ENCODE data around the gene MYO5B.

The MYO5B gene

GRCh38 chr18:50006470-50007046, 188.4 kb downstream of the MYO5B start:
- no peak for DNase-seq

GRCh38 chr18:50004013-50004412, 190.9 kb downstream of the MYO5B start:
- DNase-seq, result no peak

DNA sequence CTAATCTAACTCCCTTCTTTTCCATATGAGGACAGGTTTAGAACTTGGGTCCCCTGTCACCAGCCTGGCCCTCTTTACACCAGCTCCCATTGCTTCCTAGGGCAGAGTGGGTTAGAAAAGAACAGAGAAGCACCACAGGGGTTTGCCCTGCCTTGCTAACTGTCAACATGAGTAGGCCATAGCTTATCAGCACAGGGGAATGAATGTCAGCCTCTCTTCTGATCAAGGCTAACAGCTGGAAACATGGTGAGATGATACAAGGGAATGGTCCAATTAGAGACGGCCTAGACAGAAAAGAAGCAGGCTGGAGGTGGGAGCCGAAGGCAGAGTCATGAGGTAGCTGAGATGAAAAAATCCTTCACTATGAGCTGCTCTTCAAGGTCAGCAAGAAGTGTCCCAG, 192.2 kb downstream of the MYO5B start:
- DNase-seq, result no peak

GRCh38 chr18:50000227-50000626, 194.7 kb downstream of the MYO5B start:
- no peak for DNase-seq

GRCh38 chr18:49999128-49999527, 195.8 kb downstream of the MYO5B start:
- DNase-seq, result no peak

DNA sequence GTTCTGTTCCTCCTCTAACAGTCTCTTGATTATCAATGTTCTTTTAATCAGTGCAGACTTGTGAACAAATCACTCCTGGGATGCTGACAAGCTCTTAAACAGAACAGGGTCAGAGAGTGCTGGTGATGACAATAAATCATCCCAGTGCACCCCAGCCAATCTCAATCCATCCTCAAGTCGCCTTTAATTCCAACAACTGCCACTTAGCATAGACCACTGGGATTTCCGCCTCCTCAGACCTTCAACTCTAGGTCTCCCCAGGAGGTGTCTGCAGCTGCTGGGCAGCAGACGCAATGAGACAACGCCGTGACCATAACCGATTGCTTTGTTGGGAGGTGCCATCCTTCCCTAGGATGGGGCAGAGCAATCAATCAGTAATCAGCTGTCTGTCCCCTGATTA, 197.4 kb downstream of the MYO5B start:
- DNase-seq, result no peak

DNA sequence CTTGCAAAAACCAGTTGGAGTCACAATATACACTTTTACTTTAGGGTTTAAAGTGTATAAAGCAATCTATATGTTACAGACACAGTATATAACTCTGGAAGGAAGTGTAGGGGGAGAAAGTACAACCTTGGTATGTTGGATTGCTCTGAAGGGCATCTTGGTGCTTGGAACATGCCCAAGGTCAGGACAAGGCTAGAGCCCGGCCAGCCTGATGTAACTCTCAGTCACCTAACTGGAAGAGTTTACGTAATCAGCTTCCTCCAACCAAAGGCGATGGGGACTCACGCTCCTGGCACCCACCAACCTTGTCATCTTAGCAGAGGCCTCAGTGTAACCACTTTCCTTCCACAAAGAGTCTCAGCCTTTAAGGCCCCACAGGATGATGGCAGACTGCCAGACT, 200.5 kb downstream of the MYO5B start:
- no peak for DNase-seq

DNA sequence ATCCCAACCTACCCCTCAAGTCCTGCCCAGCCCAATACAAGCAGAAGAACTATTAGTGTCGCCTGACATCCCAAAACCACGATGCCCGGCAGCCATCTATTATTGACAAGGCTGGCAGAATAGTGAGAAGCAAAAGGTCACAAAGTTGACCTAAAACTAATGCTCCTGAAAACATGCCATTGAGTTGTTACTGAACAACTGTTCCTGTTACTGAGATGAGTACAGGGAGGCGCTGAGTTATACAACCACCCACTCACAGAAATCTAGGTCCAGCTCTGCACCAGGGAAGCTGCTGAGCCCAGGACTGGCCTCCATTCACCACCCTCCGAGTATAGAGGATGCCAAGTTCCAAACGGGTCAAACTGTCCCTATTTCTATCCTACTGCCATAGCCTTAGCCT, 201.6 kb downstream of the MYO5B start:
- no peak for DNase-seq

DNA sequence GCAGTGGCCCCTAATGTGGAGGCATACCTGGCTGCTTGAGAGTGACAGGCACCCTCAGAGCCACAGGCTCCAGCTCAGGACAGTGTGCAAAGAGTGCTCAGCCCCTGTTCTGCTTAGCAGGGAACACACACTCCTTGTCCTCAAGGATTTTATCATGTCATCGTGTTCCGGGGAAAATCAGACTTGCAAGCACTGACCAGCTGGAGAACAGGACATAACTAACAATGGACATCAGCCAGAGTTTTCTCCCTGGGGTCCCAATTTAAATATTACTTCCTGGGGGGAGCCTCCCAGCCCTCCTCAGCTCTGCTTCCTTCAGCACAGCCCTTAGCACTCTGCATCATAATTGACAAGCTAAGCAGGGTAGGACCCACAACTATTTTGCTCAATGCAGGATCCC, 206.2 kb downstream of the MYO5B start:
- no peak for DNase-seq

DNA sequence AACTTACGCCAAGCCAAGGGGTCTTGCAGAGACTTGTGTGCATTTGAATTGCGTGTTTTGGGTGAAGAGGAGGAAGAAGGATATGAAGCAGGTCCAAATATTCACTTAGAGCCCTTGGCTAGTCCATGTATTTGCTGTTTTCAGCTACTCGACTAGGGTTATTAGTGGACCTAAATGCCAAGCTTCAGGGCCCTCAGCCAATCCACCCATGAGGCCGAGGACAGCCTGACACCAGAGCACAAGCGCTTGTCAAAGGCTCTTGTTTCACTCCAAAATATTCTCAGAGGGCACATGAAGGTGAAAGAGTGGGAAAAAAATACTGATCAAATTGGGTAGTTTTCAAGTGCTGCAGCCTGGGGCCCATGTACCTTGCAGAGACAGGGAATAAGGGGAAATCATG, 206.8 kb downstream of the MYO5B start:
- no peak for DNase-seq

DNA sequence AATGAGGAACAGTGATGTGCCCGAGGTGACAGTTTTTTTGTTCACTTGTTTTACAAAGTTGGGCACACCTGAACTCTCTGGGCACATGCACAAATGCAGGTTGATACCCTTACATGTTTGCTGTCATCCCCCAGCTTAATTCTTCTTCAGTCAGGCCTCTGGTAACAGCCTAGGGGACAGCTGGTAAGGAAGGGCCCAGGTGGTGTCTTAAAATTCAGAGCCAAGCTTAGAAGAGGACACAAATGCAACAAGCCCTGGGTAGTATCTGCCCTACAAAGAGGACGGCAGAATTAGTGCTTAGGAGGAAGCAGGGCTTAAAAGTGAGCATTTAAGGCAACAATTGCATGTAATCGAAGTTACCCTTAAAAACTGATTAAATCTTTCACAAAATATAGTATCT, 209.7 kb downstream of the MYO5B start:
- DNase-seq, result no peak

DNA sequence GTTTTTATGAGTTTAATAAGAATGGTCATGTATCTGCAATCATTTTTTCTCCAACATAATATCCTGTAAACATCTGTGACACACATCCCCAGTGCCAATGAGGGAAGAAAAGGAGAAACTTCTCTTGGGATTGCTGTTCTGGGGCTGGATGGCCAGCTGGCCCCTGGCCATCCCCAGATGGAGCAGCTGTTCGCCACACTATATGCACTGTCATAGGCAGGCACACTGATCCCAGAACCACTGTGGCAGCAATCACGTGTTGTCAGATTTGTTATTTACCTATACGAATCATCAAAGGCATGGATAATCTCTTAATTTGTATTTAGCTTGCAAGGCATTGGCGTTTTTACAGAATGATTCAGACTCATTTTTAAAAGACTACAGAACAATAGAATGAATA, 214.1 kb downstream of the MYO5B start:
- DNase-seq, result no peak

- no peak for DNase-seq
These were observed 218.0 kb downstream of the MYO5B start for GRCh38 chr18:49976795-49977560.

DNA sequence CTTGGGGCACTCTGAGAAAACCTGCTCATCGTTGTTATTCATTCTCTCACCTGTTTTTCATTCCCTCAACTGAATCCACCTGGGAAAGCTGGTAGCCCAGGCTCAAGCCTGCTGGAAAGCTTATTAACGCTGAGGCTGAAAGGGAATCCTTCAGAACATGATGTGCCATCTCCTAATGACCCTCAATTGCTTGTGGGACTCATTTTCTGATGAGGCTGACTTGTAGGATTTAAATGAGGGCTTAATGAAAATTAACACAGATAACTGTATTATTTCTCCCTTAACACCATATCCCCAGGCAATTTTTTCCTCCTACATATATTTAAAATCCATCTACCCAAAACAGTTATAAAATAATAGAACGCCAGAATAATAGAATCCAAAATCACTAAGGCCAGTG, 218.9 kb downstream of the MYO5B start:
- no peak for DNase-seq

DNA sequence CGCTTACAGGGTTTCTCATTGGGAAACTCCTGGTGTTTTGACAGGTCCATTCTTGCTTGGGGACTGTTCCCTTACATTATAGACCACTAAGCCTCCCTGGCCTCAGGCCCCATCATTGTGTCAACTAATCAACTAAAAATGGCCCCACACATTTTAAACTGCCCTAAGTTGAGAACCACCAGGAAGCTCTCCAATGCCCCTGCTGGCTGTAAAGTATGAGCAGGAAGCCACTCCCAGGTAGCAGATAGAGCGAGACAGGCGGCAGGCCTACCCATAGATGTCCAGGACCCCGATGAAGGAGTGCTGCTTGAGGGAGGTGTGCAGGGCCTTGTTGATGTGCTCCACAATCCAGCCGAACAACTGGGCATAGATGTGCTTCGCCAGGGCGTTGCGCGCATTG, 220.9 kb downstream of the MYO5B start:
- DNase-seq, result no peak

- no peak for DNase-seq
These were observed 221.4 kb downstream of the MYO5B start for GRCh38 chr18:49973592-49973991.

DNA sequence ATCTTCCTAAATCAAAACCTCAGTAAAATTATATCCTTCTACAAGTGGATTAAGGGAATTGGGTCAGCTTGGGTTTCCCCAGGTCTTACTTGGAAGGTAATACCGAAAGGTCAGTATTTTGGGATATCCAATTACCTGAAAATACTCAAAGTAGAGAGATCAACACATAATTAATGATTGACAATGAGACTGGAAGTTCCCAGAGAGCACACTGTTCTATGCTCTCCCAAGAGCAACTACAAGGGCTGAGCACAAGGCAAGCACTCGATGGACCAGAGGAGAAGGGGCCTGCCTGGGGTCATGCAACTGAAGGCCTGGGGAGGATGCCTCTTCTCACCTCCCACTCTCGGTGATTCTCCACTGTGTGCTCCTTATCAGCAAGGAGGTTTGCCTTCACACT, 222.4 kb downstream of the MYO5B start:
- no peak for DNase-seq

DNA sequence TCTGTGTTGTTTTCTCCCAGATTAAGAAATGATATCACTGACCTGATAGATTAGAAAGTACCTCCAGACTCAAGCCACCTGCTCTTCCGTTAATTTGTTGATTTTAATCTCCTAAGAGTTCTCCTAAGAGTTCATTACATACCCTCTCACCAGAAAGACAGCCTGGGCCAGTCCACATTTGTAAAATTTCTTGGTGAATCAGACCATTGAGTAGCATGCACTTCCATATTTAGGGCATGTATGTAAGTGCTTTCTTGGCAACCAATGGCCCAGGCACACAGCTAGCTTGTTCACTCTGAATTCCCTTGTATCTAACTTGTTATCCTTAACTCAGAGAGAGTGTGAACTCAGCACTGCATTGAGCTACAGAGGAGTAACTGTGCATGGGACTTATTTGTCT, 223.5 kb downstream of the MYO5B start:
- no peak for DNase-seq

GRCh38 chr18:49970319-49970718, 224.6 kb downstream of the MYO5B start:
- DNase-seq, result no peak

DNA sequence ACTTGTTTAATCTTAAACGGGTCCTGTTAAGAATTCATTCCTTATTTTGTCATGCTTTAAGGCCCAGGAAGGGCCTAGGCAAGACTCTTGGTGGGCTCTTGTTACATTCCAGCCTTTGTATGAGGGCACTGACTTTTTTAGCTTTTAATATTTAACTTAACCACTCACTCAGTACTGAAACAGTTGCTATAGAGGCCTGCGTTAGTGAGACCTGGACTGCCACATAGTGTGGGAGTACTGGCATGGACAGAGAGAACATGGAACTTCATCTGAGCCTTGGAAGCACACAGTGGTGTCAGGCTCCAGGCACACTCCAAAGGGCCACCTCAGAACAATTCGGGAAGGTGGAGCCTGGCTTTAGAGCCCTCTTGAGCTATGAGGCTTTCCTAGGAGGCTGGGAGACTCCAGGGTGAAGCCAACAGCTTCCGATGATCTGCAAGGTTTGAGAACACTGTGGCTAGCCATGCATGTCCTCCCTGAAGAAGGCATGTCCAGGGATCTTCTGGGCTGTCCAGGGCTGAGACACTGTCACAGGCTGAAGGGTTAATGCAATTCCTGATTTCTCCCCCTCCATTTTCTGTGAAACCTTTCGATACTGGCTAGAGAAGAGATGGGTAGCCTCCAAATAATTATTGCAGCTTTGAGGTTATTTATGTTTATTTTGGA, 226.2 kb downstream of the MYO5B start:
- DNase-seq, result no peak

DNA sequence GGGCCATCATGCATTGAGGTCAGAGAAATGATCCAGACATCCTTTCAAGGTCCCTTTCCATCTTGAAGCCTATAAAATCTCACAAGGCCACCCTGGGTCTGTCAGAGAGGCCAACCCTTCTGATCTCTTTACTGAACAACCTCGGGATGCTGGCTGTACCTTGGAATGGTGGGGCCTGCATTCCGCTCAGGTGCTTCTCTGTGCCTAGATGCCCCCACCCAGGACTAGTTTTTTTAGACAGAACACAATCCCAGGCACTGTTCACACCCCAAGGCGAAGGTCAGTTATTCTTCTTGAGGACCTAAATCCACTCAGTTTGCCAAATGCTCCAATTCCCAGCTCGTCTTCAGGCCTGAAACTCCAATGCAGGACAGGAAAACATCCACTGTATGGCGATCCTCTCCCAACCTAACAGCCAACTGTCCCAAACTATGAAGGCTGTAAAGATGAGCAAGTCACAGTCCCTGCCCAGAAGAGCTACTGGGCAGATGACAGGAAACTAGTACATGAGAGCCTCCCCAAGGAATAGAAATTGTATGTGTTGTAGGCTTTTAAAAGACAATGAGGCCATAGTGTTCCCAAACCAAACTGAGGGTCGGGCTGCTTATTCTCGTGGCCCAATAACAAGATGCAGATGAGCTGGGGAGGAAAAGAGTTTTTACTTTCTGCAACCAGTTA, 227.2 kb downstream of the MYO5B start:
- DNase-seq, result no peak

DNA sequence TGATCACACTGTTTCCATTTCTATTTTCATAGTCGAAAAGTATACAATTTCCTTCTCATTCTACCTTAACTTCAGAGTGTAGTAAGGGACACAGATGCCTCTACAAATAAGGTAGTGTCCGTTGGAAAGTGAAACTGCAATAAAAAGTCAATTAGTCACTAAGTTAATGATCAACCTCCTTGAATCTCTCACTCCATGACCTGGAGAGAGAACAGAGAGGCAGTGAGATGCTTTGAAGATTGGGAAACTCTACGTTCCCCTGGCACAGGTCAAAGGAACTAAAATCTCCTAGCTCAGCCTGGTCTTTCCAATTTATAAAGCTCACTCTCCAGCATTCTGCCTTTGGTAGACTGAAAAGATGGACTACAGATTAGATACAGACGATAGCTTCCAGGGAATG, 227.8 kb downstream of the MYO5B start:
- no peak for DNase-seq

DNA sequence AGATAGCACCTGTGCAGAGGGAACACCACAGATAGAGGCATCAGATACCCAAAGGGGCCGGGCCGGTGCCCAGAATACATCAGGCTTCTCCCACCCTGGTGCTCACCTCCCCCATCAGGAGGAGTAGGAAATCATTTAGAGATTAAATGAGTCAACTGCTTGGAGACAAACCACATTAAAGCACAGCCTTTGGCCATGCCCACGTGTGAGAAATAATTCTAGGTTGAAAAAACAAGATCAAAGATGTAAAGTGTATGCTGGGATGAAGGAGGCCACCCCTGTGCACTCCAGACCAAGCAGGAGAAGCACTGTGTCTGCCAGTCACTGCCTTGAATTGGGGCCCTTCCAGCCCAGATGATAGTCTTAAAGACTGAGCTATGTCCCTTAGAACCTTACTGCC, 228.9 kb downstream of the MYO5B start:
- no peak for DNase-seq

- DNase-seq, result no peak
These were observed 231.7 kb downstream of the MYO5B start for GRCh38 chr18:49963217-49963616.
